Femur (tissue), 1 donor: Measurements from ENCODE around the gene PPFIA4.

ENCODE experiments used
- DNase-seq: peaks from one replicate; pipeline ENCODE4 v3.0.0-alpha.2; 2017

The PPFIA4 gene

DNA sequence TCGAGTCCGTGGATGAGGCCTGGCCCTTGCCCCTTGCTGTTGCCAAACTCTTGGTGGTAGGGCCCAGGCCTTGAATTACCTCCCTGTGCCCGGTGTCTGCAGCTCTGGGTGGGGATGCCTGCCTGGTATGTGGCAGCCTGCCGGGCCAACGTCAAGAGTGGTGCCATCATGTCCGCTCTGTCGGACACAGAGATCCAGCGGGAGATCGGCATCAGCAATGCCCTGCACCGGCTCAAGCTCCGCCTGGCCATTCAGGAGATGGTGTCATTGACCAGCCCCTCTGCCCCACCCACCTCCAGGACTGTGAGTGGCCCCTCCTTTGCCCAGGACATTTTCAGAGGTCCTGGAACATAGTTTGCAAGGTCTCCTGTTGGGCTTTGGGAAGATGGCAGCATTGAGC is 33.8 kb downstream of the PPFIA4 start:
- no peak for DNase-seq

DNA sequence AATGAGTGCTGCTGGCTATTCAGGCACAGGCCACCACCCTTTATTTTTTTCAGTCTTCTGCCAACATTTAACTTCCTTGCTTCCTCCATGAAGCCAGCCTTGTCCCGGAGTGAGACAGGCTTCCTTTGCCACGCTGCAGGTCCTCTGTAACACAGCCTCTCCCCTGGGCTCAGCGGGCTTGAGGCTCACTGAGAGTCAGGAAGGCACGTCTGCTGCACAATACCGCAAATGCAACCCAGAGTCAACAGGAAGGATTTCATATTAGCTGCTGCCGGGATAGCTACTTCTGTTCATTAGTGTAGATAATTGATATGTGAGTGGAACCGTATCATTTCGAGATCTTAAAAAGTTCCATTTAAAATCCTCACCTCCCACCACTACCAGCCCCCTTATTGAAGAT is 37.0 kb downstream of the PPFIA4 start:
- DNase-seq, result no peak

DNA sequence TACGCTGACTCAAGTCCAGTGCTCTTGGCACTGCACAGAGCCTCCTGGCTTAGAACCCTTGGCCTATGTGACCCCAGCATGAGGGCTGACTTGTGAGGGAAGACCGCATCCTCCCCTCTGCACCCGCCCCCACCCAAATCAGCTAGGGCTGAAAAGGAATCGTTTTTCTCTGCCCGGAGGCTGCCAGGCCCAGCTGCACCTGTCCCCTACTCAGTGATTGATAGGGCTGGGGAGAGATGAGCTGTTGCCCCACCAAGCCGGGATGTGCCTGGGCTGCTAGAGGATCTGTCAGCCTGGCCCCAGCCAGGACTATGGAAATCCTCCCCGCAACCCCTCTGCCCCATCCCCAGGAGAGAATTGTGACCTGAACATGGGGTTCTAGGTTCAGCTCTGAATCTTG is 38.9 kb downstream of the PPFIA4 start:
- no peak for DNase-seq

DNA sequence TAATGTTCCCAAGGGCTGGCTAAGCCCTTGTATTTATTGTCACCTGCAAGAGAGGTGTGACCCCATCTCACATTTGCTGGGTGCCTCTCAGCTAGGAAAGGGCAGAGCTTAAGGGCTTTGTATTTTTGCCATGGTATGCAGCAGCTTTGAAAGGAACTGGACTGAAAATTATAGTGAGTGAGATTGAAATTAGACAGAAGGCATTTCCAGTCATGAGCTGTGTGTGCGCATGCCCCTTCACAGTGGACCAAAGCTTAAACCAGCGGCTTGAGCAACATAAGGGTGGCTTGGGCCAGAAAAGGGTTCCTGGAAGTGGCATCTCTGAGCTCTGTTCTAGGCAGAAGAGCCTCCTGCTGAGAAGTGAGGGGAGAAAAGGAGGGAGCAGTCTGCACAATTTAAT is 39.7 kb downstream of the PPFIA4 start:
- no peak for DNase-seq

DNA sequence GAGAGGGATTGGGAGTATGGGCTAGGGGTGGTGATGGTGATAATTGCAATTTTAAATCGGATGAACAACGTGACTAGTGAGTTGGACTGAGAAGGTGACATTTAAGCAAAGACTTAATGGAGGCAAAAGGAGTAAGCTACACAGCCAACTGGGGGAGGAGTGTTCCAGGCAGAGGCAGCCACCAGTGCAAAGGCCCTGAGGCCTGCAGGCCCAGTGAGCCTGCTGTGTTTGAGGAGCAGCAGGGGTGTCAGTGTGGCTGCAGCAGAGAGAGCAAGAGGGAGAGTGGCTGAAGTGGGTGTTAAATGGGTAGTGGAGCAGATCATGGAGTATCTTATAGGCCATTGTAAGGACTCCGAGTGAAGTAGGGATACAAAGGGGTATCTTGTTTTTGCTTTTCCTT is 40.7 kb downstream of the PPFIA4 start:
- DNase-seq, result no peak

DNA sequence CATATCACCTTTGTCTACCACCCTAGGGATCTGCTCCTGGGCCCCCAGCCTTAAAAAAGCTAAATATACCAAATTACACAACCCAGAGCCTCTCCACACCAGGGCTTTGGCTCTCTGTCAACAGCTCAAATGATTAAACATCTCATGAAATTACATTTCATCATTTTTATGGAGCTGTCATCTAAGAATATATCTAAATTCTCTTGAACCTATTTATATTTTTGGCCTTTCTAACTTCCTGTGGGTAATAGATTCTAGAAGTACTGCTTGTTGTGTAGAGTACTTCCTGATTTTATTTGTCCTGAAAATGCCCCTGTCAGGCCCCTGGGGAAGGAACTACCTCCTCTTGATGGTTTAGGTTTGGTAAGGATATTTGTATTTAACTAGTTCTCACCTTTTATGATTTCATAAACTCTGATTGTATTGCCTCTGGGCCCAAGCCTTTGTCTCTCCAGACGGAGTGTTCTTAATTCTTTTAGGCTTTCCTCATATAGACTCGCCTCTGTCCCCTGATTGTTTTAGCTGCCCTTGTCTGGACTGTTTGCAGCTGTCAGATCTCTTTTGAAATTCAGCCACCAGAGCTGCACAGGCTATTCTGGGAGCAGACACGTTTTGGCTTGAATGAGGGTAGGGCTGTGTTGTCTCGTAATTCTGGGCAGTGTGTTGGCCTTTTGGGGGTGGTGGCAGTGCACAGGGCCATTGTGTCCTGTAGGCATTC is 42.9 kb downstream of the PPFIA4 start:
- peak; percentile 67 for DNase-seq

DNA sequence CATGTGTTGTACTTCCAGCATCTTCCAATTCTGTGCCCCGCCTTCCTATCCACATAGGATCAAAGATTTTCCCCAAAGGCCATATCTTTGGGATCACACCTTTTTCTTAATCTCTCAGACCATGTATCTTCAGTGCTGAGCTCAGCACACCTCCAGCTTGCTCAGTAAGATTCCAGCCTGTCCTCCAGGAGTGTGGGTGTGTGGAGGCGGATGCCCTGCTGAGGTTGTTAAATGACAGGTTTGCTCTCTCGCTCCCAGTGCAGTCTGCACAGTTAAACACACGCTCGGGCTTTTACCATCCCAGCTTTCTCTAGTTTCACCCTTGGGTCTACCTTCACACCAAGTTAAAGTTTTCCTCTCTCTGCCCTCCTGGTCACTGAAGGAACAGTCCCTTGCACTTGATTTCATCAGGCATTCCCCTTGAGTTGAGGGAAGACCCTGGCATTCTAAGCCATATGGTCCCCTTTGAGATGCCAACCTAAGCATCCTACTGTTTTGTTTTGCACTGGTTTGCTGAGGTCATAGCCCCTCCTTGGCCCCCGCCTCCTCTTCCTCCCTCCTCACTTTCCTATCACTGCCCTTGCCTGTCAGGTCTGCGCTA is 45.8 kb downstream of the PPFIA4 start:
- no peak for DNase-seq

DNA sequence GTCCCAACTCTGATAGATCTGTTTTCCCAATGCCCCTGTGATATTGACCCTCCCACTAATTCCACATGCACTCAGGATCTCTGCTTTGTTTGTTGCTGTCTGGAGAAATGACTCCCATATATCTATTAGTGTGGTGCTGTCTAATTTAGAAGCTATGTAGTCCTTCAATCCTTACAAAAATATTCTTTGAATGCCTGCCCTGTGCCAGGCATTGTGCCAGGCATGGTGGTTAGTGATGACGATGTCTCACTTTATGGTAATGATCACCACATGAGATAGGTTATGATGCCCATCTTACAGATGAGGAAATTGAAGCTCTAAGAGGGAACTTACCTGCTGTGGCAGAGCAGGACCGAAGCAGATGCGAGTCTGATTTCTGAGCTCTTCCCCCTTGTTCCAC is 46.6 kb downstream of the PPFIA4 start:
- no peak for DNase-seq

DNA sequence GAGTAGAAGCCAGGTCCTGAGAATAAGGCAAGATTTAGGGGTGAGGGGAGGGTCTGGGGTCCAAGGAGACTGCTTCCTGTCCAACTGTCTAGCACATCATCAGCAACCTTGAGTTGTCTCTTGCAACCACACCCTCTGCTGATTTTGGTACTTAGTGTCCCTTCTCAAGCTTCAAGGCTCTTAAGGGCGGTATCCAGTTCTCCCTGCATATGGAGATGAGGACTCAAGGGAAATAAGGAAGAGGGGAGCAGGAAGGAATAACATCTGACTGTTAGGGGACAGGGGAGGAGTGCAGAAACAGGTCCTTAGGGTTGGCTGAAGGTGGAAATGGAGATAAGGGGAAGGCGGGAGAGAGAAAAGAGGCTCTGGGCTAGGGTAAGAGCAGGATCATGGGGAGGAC is 47.2 kb downstream of the PPFIA4 start:
- no peak for DNase-seq

DNA sequence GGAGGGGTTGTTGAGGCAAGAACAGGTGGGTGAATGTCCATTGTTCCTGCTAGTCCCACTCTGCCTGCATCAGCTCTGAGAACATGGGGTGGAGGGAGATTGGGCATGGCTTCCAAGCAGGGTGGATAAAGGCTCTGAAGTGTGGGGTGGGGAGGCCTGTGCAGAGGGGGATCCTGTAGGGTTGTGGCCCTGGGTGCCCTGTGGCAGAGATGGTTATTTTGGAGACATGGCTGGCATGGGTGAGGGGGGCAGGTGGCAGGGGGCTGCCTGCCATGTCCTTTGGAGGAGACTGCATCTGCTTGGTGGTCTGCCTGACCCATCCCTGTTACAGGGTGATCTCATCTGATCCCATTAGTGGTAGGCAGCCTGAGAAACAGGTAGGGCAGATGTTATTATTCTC is 48.3 kb downstream of the PPFIA4 start:
- DNase-seq, result no peak

DNA sequence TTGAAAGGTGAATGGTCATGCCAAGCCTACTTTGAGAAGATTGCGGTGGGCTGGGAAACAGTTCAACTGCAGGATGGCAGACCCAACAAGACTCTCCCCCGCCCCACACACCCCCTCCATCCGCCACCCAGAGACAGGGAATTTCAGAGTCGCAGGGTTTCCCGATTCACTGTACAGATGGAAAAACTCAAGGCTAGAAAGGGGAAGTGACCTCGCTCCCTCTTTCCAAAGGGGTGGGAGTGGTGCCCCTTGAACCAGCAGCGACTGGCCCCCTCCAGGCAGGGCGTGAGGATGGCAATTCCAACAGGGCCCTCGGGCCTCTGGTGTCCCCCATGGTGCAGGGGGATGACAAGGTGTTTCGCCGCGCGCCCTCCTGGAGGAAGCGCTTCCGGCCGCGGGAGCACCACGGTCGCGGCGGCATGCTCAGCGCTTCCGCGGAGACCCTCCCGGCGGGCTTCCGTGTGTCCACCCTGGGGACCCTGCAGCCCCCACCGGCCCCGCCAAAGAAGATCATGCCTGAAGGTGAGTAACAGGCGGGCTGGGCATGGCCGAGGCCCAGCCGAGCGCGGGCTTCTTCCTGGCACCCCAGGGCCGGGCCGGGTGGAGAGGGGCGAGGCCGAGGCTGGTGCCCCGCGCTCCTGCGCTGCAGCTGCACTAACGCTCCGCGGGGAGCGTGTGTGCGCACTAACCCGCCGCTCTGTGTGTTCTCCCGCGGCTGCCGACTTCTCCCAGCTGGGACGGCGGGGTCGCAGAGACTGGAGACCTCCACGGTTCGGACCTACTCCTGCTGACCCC is 49.1 kb downstream of the PPFIA4 start:
- no peak for DNase-seq

DNA sequence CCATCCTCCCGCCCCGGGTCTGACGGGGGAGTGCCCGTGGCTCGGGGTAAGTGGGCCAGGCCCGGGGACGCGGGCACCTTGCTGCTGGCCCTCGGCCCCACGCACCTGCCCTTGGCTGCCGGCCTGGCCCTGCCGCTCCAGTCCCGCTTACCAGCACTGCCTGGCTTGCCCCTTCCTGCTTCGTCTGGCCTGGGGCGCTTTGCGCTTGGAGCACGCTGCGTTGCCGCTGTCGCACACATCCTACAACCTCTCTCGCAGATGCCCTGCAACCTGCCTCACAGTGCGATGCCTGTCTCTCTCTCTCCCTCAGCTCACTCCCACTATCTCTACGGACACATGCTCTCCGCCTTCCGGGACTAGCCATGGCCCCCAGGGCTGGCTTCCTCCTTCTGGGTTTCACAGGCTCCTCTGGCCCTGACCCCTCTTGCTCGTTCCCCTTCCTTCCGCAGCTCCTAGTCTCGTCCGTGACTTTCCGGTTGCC is 49.8 kb downstream of the PPFIA4 start:
- DNase-seq, result no peak

DNA sequence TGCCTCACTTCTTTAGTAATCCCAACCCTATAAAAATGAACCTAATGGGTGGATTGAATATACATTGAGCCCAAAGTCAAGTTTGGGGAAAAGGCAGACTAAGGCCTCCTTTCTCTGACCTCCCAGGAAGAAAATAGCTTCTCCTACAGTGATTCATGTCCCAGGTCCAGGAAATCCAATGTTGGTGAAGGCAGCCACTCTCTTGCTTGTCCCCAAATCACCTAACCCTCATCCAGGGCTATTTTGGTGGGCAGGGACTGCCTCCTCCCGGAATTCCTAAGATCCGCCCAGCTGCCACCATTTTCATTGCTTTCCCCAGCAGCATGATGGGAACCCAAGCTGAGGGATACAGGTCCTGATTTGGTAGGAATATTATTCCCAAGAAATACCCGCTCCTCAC is 51.1 kb downstream of the PPFIA4 start:
- DNase-seq, result no peak

DNA sequence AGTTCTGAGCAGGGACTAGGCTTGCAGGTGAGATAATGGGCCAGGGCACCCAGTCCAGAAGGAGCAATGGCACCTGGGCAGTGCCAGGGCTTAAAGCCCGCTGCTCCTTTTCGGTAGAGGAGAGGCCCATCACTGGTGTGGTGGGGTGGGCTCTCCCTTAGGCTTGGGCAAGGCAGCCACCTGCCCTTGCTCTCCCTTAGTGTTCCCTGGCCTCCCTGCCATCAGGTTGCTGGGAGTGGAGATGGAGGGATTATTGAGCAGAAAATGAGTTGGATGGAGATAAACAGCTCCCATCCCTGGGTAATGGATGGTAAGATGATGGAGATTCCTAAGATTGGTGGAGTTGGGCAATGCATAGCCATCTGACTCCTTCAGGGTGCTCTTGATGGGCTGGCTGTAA is 51.7 kb downstream of the PPFIA4 start:
- DNase-seq, result no peak

DNA sequence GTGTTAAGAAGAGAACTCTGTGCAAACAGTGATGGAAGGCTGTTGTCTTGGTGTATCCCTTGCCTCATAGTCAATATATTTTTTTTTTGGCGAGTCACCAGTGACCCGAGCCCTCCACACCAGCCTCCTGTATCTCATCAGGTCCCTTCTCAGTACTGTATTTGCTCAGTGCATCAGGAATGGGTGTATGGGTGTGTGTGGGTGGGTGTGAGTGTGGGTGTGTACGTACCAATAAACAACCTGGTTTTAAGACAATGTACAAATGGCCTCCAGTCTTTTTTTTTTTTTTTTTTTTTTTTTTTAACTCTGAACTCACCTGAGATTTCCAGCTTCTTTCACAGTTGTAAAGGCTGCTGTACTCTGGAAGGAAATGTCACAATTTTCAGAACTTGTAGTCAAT is 52.2 kb downstream of the PPFIA4 start:
- no peak for DNase-seq

DNA sequence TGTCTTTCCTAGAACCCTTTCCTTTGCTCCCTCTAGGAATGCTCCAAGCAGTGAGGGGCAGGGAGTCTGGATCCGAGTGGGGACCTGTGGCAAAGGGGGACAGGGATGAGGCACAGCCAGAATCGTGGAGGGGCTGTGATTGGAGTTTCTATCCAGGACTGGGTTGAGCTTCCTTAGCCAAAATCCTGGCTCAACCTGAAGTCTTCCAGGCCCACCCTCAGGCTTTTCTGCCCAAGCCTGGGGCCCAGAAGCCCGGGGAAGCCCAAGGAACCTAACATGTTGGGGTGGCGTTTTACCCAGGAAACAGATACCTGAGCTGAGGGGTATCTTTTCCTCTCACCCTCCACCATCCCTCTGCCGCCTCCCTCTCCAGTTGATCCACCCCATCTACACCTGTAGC is 54.2 kb downstream of the PPFIA4 start:
- no peak for DNase-seq

DNA sequence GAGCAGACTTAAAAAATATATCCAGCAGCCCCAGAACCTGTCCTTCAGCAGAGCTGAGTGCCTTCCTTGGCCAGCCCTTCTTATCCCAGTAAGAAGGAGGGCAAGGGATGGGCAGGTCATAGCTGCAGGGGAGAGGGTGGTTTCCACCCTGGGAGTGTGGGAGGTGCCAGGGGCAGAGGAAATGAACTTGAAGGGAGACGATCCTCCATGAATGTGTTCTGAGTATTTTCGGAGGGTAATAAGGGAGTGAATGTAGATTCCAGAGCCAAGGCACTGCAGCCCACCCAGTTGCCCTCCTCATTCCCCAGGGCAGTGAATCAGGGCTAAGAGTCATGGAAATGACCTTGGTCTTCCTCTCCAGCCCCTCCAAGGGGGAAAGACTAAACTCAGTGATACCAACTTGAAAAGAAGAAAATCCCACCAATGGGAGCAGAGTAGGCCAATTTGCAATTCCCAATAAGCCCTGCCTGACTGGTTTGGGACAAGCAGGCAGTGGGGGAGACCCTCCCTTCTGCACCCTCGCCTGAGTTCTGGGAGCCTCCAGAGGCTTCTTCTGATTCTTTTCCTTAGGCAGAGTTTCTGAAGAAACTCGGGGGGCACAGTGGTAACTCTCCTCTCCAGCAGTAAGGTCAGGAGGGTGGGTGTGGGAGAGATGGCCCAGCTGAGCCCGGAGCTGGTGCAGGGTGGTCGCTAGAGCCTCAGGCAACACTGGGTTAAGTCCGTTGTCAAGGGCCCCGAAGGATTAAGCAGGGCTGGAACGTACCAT is 55.4 kb downstream of the PPFIA4 start:
- no peak for DNase-seq

DNA sequence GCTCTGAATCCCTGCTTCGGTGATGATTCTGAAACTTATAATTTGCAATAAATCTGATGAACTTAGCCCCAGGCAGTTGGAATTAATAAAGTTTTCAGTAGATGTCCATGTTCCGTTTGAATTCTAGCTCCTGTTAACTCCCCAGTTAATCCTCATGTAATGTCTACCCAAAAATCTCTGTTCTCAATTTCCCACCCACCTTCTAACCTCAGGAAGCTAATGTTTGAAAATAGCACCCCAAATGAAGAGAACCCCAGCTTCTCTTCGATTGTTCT is 55.9 kb downstream of the PPFIA4 start:
- no peak for DNase-seq

DNA sequence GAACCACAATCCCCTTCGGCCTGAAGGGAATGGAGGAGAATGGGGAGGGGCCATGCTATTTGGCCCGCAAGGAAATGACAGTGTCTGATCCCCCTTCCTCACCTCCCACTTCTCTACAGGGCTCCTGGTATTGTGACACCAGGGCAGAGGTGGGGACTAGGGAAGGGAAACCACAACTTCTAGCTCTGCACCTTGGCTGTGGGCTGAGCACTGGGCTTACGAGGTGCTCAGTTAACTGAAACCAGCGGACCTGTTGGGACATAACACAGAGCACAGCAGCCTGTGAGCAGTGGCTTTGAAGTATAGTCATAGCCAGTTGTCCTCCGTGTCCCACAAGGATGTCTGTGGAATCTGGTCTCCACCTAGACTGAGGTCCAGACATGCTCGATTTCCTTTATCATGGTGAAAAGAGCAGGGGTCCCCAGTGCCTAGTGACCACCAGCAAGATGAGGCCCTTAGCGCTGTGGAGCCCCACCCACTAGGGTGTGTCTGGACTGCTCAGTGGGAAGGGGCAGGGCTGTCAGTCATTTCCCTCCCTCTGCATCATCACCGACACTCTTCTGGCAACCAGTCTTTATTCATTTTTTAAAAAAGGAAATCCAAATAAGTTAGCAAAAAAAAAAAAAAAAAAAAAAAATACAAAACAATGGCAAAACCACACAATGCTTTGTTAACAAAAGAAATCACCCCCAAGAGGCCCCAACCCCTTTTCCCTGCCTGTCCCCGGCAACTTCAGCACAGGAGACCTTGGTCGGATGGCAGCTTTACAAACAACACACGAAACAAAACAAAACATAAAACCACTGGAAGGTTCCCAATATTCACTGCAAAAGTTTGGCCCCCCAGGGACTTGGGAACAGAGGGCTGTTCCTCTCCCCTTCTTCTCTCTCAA is 56.5 kb downstream of the PPFIA4 start:
- no peak for DNase-seq

DNA sequence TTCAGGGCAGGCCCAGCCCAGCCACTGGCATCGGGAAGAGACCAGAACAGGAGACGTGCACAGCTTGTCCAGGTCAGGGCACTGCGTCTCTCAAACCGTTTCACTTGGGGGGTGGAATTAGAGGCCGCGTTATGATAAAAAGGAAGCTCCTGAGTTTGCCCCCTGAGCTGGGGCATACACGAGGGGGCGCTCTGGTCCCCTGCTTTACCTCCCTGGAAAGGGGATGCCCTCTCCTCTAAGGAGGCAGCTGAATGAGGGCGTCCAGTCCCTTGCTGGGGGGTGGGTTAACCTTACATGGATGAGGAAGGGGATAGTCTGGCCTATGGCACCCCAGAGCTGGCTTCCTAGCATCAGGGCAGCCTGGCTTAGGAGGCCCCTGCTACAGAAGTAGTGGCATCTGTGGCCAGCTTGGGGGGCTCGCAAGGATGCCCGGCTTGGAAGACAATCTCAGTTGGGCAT is 57.2 kb downstream of the PPFIA4 start:
- no peak for DNase-seq

DNA sequence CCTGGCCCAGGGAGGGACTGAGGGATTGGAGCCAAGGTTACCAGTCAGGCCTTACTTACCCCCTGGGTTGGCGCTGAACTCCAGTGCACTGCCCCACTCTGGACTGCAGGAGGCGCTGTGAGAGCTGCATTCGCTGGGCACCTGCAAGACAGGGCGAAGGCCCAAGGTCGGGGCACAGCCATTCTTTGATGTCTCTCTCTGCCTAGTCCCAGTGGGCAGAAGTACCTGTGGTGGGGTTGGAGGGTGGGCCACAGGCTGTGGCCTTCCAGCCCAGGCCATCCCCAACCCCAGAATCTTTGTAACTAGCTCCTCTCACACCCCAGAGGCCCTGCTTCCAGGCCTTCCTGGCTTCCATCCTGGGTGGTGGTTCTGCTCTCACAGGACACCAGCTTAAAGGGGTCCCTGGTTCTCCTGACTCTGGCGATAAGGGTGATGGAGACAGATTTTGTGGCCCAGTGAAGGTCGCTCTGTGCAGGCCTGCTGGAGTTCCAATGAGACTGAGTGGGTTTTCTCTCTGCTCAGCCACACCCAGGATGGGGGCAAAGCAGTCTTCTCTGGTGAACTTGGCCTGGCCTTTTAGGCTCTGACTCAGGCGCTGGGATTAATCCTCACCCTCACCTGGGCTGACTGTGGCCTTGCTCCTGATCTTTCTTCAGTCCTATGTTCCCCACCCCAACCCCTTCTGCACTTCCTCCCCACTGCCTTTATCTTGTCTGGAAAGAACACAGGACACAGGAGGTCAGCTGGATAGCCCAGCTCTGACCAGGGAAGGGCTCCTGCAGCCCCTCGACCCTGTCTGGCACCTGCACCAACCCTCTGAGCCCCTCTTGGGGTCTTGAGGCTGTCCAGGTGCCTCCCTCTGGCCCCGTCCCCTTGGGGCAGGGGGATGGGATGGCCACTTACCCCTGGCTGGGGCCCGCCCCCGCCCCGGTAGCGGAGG is 58.6 kb downstream of the PPFIA4 start:
- DNase-seq, result no peak
